ENCODE data around the gene DOCK4.

Gene DOCK4

GRCh38 chr7:111869280-111869679 is 336.9 kb downstream of the DOCK4 start:
- Mint-ChIP-seq H3K9me3 (no peaks in the 10 kb centered on the region), H3K36me3 (ENCODE audit: insufficient read depth) (no peaks in the 10 kb centered on the region), H3K4me3 (no peak overlapping the region), H3K27me3 (peaks cover 0 to 7% of the 10 kb centered on the region in 2 donors), H3K27ac (no peak overlapping the region), H3K4me1 (ENCODE audit: low read depth in 2 of 2) (no peaks in the 10 kb centered on the region)
- ATAC-seq (replicated peaks), result no peak
- no peak for DNase-seq

GRCh38 chr7:111867348-111867931 is 338.8 kb downstream of the DOCK4 start:
- Mint-ChIP-seq H3K4me3 (no peak overlapping the region), H3K27ac (no peak overlapping the region)

GRCh38 chr7:111866787-111867186 is 339.4 kb downstream of the DOCK4 start:
- Mint-ChIP-seq H3K27ac (no peak overlapping the region), H3K4me1 (ENCODE audit: low read depth in 2 of 2) (no peaks in the 10 kb centered on the region), H3K9me3 (no peaks in the 10 kb centered on the region), H3K36me3 (ENCODE audit: insufficient read depth) (no peaks in the 10 kb centered on the region), H3K4me3 (no peak overlapping the region), H3K27me3 (no peaks in the 10 kb centered on the region)
- DNase-seq (no peak), ATAC-seq (replicated peaks) (no peak)

More at GRCh38 chr7:111867348-111867931, 338.8 kb downstream of the DOCK4 start:
- no peaks in the 10 kb centered on the region for H3K4me1 Mint-ChIP-seq (ENCODE audit: low read depth in 2 of 2)
- ATAC-seq (replicated peaks) (no peak), DNase-seq (no peak)
- no peaks in the 10 kb centered on the region for H3K27me3 Mint-ChIP-seq
- H3K9me3 Mint-ChIP-seq, result no peaks in the 10 kb centered on the region
- no peaks in the 10 kb centered on the region for H3K36me3 Mint-ChIP-seq (ENCODE audit: insufficient read depth)

- H3K27ac Mint-ChIP-seq, result no peak overlapping the region
- H3K4me3 Mint-ChIP-seq, result no peak overlapping the region
- no peak for DNase-seq
- no peaks in the 10 kb centered on the region for H3K4me1 Mint-ChIP-seq (ENCODE audit: low read depth in 2 of 2)
- H3K36me3 Mint-ChIP-seq (ENCODE audit: insufficient read depth), result no peaks in the 10 kb centered on the region
- H3K9me3 Mint-ChIP-seq, result peaks cover 0 to 5% of the 10 kb centered on the region in 2 donors
- no peak for ATAC-seq (replicated peaks)
- H3K27me3 Mint-ChIP-seq, result peaks cover 6 to 8% of the 10 kb centered on the region in 2 donors
Measured at GRCh38 chr7:111865430-111865829, 340.8 kb downstream of the DOCK4 start.

- peaks cover 14% of the 10 kb centered on the region in 2 donors for H3K27me3 Mint-ChIP-seq
- DNase-seq, result no peak
- H3K9me3 Mint-ChIP-seq, result peaks cover 3 to 13% of the 10 kb centered on the region in 2 donors
- no peaks in the 10 kb centered on the region for H3K36me3 Mint-ChIP-seq (ENCODE audit: insufficient read depth)
- H3K27ac Mint-ChIP-seq, result no peak overlapping the region
- no peak overlapping the region for H3K4me3 Mint-ChIP-seq
- H3K4me1 Mint-ChIP-seq (ENCODE audit: low read depth in 2 of 2), result no peaks in the 10 kb centered on the region
- ATAC-seq (replicated peaks), result no peak
Measured at GRCh38 chr7:111864291-111864976, 341.8 kb downstream of the DOCK4 start.

GRCh38 chr7:111863269-111863668 is 342.9 kb downstream of the DOCK4 start:
- Mint-ChIP-seq H3K27me3 (peaks cover 14% of the 10 kb centered on the region in 2 donors), H3K9me3 (peaks cover 3 to 13% of the 10 kb centered on the region in 2 donors), H3K36me3 (ENCODE audit: insufficient read depth) (no peaks in the 10 kb centered on the region), H3K27ac (no peak overlapping the region), H3K4me1 (ENCODE audit: low read depth in 2 of 2) (no peaks in the 10 kb centered on the region), H3K4me3 (no peak overlapping the region)
- DNase-seq (no peak), ATAC-seq (replicated peaks) (no peak)

GRCh38 chr7:111860248-111860647 is 346.0 kb downstream of the DOCK4 start:
- Mint-ChIP-seq H3K27ac (no peak overlapping the region), H3K36me3 (ENCODE audit: insufficient read depth) (no peaks in the 10 kb centered on the region), H3K4me1 (ENCODE audit: low read depth in 2 of 2) (no peaks in the 10 kb centered on the region), H3K9me3 (peaks cover 3 to 13% of the 10 kb centered on the region in 2 donors), H3K4me3 (no peak overlapping the region), H3K27me3 (peaks cover 14 to 15% of the 10 kb centered on the region in 2 donors)
- no peak for DNase-seq
- ATAC-seq (replicated peaks), result no peak

GRCh38 chr7:111858331-111858730 is 347.9 kb downstream of the DOCK4 start:
- Mint-ChIP-seq H3K9me3 (peaks cover 3 to 13% of the 10 kb centered on the region in 2 donors), H3K4me1 (ENCODE audit: low read depth in 2 of 2) (no peaks in the 10 kb centered on the region), H3K4me3 (no peak overlapping the region), H3K27me3 (peaks cover 14 to 21% of the 10 kb centered on the region in 2 donors), H3K27ac (no peak overlapping the region), H3K36me3 (ENCODE audit: insufficient read depth) (no peaks in the 10 kb centered on the region)
- ATAC-seq (replicated peaks), result no peak
- no peak for DNase-seq

- H3K27ac Mint-ChIP-seq, result no peak overlapping the region
- ATAC-seq (replicated peaks) (no peak), DNase-seq (no peak)
- H3K36me3 Mint-ChIP-seq (ENCODE audit: insufficient read depth), result no peaks in the 10 kb centered on the region
- peaks cover 3 to 14% of the 10 kb centered on the region in 2 donors for H3K9me3 Mint-ChIP-seq
- no peak overlapping the region for H3K4me3 Mint-ChIP-seq
- no peaks in the 10 kb centered on the region for H3K4me1 Mint-ChIP-seq (ENCODE audit: low read depth in 2 of 2)
- peaks cover 12 to 17% of the 10 kb centered on the region in 2 donors for H3K27me3 Mint-ChIP-seq
Measured at GRCh38 chr7:111855842-111856227, 350.4 kb downstream of the DOCK4 start.

- Mint-ChIP-seq H3K9me3 (peaks cover 6 to 14% of the 10 kb centered on the region in 2 donors), H3K27me3 (peaks cover 7 to 16% of the 10 kb centered on the region in 2 donors), H3K4me1 (ENCODE audit: low read depth in 2 of 2) (no peaks in the 10 kb centered on the region), H3K36me3 (ENCODE audit: insufficient read depth) (peaks cover 2% of the 10 kb centered on the region), H3K4me3 (no peak overlapping the region), H3K27ac (no peak overlapping the region)
- ATAC-seq (replicated peaks) (no peak), DNase-seq (no peak)
Measured at GRCh38 chr7:111855161-111855841, 350.9 kb downstream of the DOCK4 start.

GRCh38 chr7:111853201-111853990 is 352.8 kb downstream of the DOCK4 start:
- peaks cover 2% of the 10 kb centered on the region for H3K36me3 Mint-ChIP-seq (ENCODE audit: insufficient read depth)
- H3K27ac Mint-ChIP-seq, result no peak overlapping the region

GRCh38 chr7:111852081-111852480 is 354.1 kb downstream of the DOCK4 start:
- Mint-ChIP-seq H3K4me1 (ENCODE audit: low read depth in 2 of 2) (no peaks in the 10 kb centered on the region), H3K27me3 (peaks cover 0 to 18% of the 10 kb centered on the region in 2 donors), H3K36me3 (ENCODE audit: insufficient read depth) (peaks cover 2% of the 10 kb centered on the region), H3K27ac (no peak overlapping the region), H3K4me3 (no peak overlapping the region), H3K9me3 (peaks cover 6 to 11% of the 10 kb centered on the region in 2 donors)
- DNase-seq, result no peak
- ATAC-seq (replicated peaks), result no peak

More at GRCh38 chr7:111853201-111853990, 352.8 kb downstream of the DOCK4 start:
- no peak for ATAC-seq (replicated peaks)
- no peaks in the 10 kb centered on the region for H3K4me1 Mint-ChIP-seq (ENCODE audit: low read depth in 2 of 2)
- peaks cover 6 to 11% of the 10 kb centered on the region in 2 donors for H3K9me3 Mint-ChIP-seq
- DNase-seq, result no peak
- peaks cover 0 to 13% of the 10 kb centered on the region in 2 donors for H3K27me3 Mint-ChIP-seq
- no peak overlapping the region for H3K4me3 Mint-ChIP-seq

- Mint-ChIP-seq H3K9me3 (peaks cover 6 to 11% of the 10 kb centered on the region in 2 donors), H3K4me3 (no peak overlapping the region), H3K27me3 (peaks cover 0 to 12% of the 10 kb centered on the region in 2 donors), H3K36me3 (ENCODE audit: insufficient read depth) (peaks cover 2% of the 10 kb centered on the region), H3K4me1 (ENCODE audit: low read depth in 2 of 2) (no peaks in the 10 kb centered on the region), H3K27ac (no peak overlapping the region)
- ATAC-seq (replicated peaks), result no peak
- no peak for DNase-seq
Measured at GRCh38 chr7:111846898-111847297, 359.3 kb downstream of the DOCK4 start.
